ENCODE measurements around the gene GPATCH1. TPM values are rescaled to one million over a fixed set of nuclear protein-coding genes. Genes with fewer than 3 reads are reported as not detected.

The GPATCH1 gene
- total RNA-seq, 8 experiments from 2014 or later = 5.9 to 11.1 (median 9.2) TPM

DNA sequence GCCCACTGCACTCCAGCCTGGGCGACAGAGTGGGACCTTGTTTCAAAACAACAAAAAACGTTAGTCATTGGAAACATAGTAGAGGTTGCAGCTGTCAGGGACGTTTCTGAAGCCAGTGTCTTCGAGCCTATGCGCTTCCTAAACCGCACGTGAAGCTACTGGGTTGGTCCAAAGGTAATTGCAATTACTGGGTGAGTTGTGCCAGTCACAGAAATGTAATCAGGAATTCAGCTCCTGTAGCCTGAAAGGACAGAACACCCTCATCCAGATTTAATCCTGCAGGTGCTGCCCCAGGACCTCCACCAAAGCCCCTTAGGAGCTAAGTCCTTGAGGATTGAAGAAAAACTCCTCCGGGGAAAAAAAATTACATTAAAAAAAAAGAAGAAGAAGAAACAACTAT, 13.9 kb upstream of the GPATCH1 start:
- Histone ChIP-seq H3K4me1 (replicated peaks in 1 of 2) (peaks cover 0 to 5% of the 10 kb centered on the region in 2 donors), H3K27ac (no peak overlapping the region), H3K4me3 (no peak overlapping the region)
- in situ Hi-C loops (cut with MboI; ENCODE audit: low pct_unique_long_range_greater_than_20kb in 2 of 9, low sequenced_read_pairs in 9 of 9, unreplicated experiment in 9 of 9) = no loop called here
- 82 to 100% (median 88%) methylated on average over 1 to 8 of the region's 8 CpGs; no CpG with 5 or more reads in 3 of the 10 experiments for WGBS, 10 experiments
- ATAC-seq (replicated peaks in 6 of 8) = no peak

DNA sequence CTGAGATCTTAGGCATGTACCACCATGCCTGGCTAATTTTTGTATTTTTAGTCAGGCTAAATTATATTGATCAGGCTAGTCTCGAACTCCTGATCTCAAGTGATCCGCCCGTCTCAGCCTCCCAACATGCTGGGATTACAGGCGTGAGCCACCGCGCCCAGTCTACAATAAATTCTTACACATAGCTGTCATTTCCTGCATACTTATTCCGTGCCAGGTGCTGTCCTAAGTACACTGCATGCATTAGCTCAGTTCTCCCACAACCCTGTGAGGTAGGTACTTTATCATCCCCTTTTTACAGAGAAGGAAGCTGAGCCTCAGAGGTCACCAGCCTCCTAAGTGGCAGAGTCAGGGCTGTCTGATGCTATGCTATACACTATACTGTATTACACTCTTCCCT, 9.1 kb upstream of the GPATCH1 start:
- Histone ChIP-seq H3K4me1 (replicated peaks in 1 of 2) (no peaks in the 10 kb centered on the region), H3K4me3 (no peak overlapping the region), H3K27ac (no peak overlapping the region)
- no peak for ATAC-seq (replicated peaks in 6 of 8)
- 43 to 100% (median 86%) methylated on average over 1 to 4 of the region's 7 CpGs; no CpG with 5 or more reads in 2 of the 10 experiments for WGBS, 10 experiments
- in situ Hi-C loops (cut with MboI; ENCODE audit: low pct_unique_long_range_greater_than_20kb in 2 of 9, low sequenced_read_pairs in 9 of 9, unreplicated experiment in 9 of 9) = loop anchor here in 1 of 9 experiments (10.0 kb wide), 1 partner anchor 97 kb away; the partner anchor contains the start of genes CEP89 and FAAP24

DNA sequence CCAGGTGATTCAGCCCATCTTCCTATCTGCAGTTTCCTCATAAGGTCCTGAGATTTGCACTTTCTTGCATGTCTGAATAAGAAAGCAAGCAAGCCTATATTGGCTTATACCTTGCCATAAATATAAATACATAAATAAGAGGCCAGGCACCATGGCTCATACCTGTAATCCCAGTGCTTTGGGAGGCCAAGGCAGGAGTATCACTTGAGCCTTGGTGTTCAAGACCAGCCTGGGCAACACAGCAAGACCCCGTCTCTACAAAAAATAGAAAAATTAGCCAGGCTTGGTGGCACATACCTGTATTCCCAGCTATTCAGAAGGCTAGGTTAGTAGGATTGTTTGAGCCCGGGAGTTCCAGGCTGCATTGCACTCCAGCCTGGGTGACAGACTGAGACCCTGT, 5.5 kb upstream of the GPATCH1 start:
- ATAC-seq (replicated peaks in 6 of 8) = no peak
- in situ Hi-C loops (cut with MboI; ENCODE audit: low pct_unique_long_range_greater_than_20kb in 2 of 9, low sequenced_read_pairs in 9 of 9, unreplicated experiment in 9 of 9) = loop anchor here in 2 of 9 experiments (10.0 to 25.0 kb wide), 2 partner anchors 88 to 101 kb away; partner anchors contain the start of genes CEP89 (in 1 of the 2) and FAAP24 (in 1 of the 2)
- WGBS, 10 experiments = 72 to 100% (median 92%) methylated on average over 1 to 2 of the region's 2 CpGs; no CpG with 5 or more reads in 4 of the 10 experiments
- Histone ChIP-seq H3K4me1 (replicated peaks in 1 of 2) (peaks cover 0 to 4% of the 10 kb centered on the region in 2 donors), H3K4me3 (no peak overlapping the region), H3K27ac (no peak overlapping the region)

GRCh38 chr19:33085570-33086128, 4.7 kb downstream of the GPATCH1 start:
- Histone ChIP-seq H3K4me1 (replicated peaks in 1 of 2) (peaks cover 4 to 6% of the 10 kb centered on the region in 2 donors), H3K27ac (no peak overlapping the region), H3K4me3 (no peak overlapping the region)
- no peak for ATAC-seq (replicated peaks in 6 of 8)
- WGBS, 10 experiments = 86 to 100% (median 100%) methylated on average over 1 to 3 of the region's 3 CpGs; no CpG with 5 or more reads in 5 of the 10 experiments
- in situ Hi-C loops (cut with MboI; ENCODE audit: low pct_unique_long_range_greater_than_20kb in 2 of 9, low sequenced_read_pairs in 9 of 9, unreplicated experiment in 9 of 9) = loop anchor here in 1 of 9 experiments (25.0 kb wide), 1 partner anchor 98 kb away; no protein-coding TSS in a partner anchor

GRCh38 chr19:33086955-33087354, 6.0 kb downstream of the GPATCH1 start:
- no peak for ATAC-seq (replicated peaks in 6 of 8)
- Histone ChIP-seq H3K4me1 (replicated peaks in 1 of 2) (peaks cover 2 to 3% of the 10 kb centered on the region in 2 donors), H3K4me3 (no peak overlapping the region), H3K27ac (no peak overlapping the region)
- in situ Hi-C loops (cut with MboI; ENCODE audit: low pct_unique_long_range_greater_than_20kb in 2 of 9, low sequenced_read_pairs in 9 of 9, unreplicated experiment in 9 of 9) = loop anchor here in 1 of 9 experiments (25.0 kb wide), 1 partner anchor 100 kb away; no protein-coding TSS in a partner anchor
- 30 to 100% (median 60%) methylated on average over 1 of the region's 1 CpG; no CpG with 5 or more reads in 3 of the 10 experiments for WGBS, 10 experiments

- WGBS, 10 experiments = 61 to 100% (median 83%) methylated on average over 1 to 3 of the region's 3 CpGs; no CpG with 5 or more reads in 1 of the 10 experiments
- no peak overlapping the region for H3K27ac ChIP-seq
- H3K4me3 ChIP-seq = no peak overlapping the region
- in situ Hi-C loops (cut with MboI; ENCODE audit: low pct_unique_long_range_greater_than_20kb in 2 of 9, low sequenced_read_pairs in 9 of 9, unreplicated experiment in 9 of 9) = loop anchor here in 1 of 9 experiments (25.0 kb wide), 1 partner anchor 102 kb away; no protein-coding TSS in a partner anchor
- ATAC-seq (replicated peaks in 6 of 8) = no peak
- no peaks in the 10 kb centered on the region for H3K4me1 ChIP-seq (replicated peaks in 1 of 2)
Observed at GRCh38 chr19:33089010-33089409, 8.0 kb downstream of the GPATCH1 start.

DNA sequence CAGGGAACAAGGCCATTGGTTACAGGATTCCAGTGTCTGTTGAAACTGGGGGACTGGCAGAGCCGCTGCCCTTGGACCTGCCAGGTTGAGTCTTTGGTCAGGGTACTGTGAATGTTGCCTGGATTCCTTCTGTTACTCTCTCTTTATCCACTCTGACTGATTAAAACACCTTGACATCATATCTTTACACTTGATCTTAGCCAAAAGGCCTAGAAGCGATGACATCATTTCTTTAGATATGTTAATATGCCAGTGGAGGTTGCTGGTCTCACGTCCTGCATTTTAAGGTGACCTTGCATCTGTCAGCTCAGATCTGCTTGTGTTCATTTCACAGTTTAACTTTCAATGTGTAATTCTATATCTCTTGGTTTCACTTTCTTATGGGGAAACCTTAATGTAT, 9.2 kb downstream of the GPATCH1 start:
- no peak for ATAC-seq (replicated peaks in 6 of 8)
- in situ Hi-C loops (cut with MboI; ENCODE audit: low pct_unique_long_range_greater_than_20kb in 2 of 9, low sequenced_read_pairs in 9 of 9, unreplicated experiment in 9 of 9) = loop anchor here in 1 of 9 experiments (25.0 kb wide), 1 partner anchor 103 kb away; no protein-coding TSS in a partner anchor
- 43 to 100% (median 73%) methylated on average over 1 to 3 of the region's 3 CpGs; no CpG with 5 or more reads in 2 of the 10 experiments for WGBS, 10 experiments

GRCh38 chr19:33093420-33094210, 12.6 kb downstream of the GPATCH1 start:
- in situ Hi-C loops (cut with MboI; ENCODE audit: low pct_unique_long_range_greater_than_20kb in 2 of 9, low sequenced_read_pairs in 9 of 9, unreplicated experiment in 9 of 9) = loop anchor here in 1 of 9 experiments (25.0 kb wide), 1 partner anchor 106 kb away; no protein-coding TSS in a partner anchor
- Histone ChIP-seq H3K4me1 (replicated peaks in 1 of 2) (no peaks in the 10 kb centered on the region), H3K27ac (no peak overlapping the region), H3K4me3 (no peak overlapping the region)
- no peak for ATAC-seq (replicated peaks in 6 of 8)
- WGBS, 10 experiments = 78 to 100% (median 94%) methylated on average over 1 to 7 of the region's 11 CpGs; no CpG with 5 or more reads in 1 of the 10 experiments

More for the DNA sequence above, 9.2 kb downstream of the GPATCH1 start:
- Histone ChIP-seq H3K4me1 (replicated peaks in 1 of 2) (no peaks in the 10 kb centered on the region), H3K27ac (no peak overlapping the region), H3K4me3 (no peak overlapping the region)

- in situ Hi-C loops (cut with MboI; ENCODE audit: low pct_unique_long_range_greater_than_20kb in 2 of 9, low sequenced_read_pairs in 9 of 9, unreplicated experiment in 9 of 9) = loop anchor here in 1 of 9 experiments (25.0 kb wide), 1 partner anchor 107 kb away; no protein-coding TSS in a partner anchor
- peak in 1 of 8 experiments; percentile 41 for ATAC-seq (replicated peaks in 6 of 8)
Observed at GRCh38 chr19:33094436-33095067, 13.6 kb downstream of the GPATCH1 start.

GRCh38 chr19:33096005-33096404, 15.0 kb downstream of the GPATCH1 start:
- Histone ChIP-seq H3K4me1 (replicated peaks in 1 of 2) (no peaks in the 10 kb centered on the region), H3K27ac (no peak overlapping the region), H3K4me3 (no peak overlapping the region)
- ATAC-seq (replicated peaks in 6 of 8) = no peak
- WGBS, 10 experiments = 70 to 100% (median 90%) methylated on average over 1 to 4 of the region's 4 CpGs
- in situ Hi-C loops (cut with MboI; ENCODE audit: low pct_unique_long_range_greater_than_20kb in 2 of 9, low sequenced_read_pairs in 9 of 9, unreplicated experiment in 9 of 9) = loop anchor here in 1 of 9 experiments (25.0 kb wide), 1 partner anchor 109 kb away; no protein-coding TSS in a partner anchor

More at GRCh38 chr19:33094436-33095067, 13.6 kb downstream of the GPATCH1 start:
- Histone ChIP-seq H3K4me1 (replicated peaks in 1 of 2) (no peaks in the 10 kb centered on the region), H3K27ac (no peak overlapping the region), H3K4me3 (no peak overlapping the region)
- 72 to 100% (median 100%) methylated on average over 1 to 4 of the region's 6 CpGs; no CpG with 5 or more reads in 1 of the 10 experiments for WGBS, 10 experiments

DNA sequence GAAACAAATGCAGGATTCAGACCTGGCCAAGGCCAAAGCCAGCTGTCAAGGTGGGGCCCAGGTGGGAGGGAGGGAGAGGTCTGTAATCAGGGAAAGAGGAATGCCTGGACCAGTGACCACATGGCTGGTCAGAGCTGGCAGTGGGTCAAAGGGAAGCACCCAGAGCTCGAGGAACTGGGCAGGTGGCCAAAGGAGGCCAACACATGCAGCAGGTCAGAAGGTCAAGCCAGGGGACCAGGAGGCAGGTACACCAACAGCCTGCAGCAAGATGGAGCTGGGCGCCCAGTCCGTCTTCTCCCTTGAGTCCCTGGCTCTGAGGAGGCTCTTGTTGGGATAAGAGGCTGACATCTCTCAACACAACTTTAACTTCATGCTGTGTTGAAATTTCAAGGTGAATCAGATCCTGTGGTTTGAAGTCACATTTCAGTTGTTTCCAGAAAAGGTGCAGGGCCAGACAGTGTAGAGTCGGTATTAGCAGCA, 17.1 kb downstream of the GPATCH1 start:
- Histone ChIP-seq H3K4me3 (no peak overlapping the region), H3K4me1 (replicated peaks in 1 of 2) (no peaks in the 10 kb centered on the region), H3K27ac (no peak overlapping the region)
- 0 to 100% (median 80%) methylated on average over 1 to 2 of the region's 4 CpGs; no CpG with 5 or more reads in 6 of the 10 experiments for WGBS, 10 experiments
- ATAC-seq (replicated peaks in 6 of 8) = no peak
- in situ Hi-C loops (cut with MboI; ENCODE audit: low pct_unique_long_range_greater_than_20kb in 2 of 9, low sequenced_read_pairs in 9 of 9, unreplicated experiment in 9 of 9) = loop anchor here in 1 of 9 experiments (25.0 kb wide), 1 partner anchor 111 kb away; no protein-coding TSS in a partner anchor
